Measurements from ENCODE around the gene G6PC2.

- TF ChIP-seq CTCF (conservative IDR thresholded peaks at IDR 0.05) (no peak), EZH2 (IDR thresholded peaks at IDR 0.05; ENCODE audit: low read depth) (no peak)
These were observed 53.2 kb downstream of the G6PC2 start for GRCh38 chr2:168954256-168954655.
